Left lung (tissue), 10 donors: ENCODE data around the gene TMED4. TPM values are rescaled to one million over a fixed set of nuclear protein-coding genes. Genes with fewer than 3 reads are reported as not detected.

Experiments
- ATAC-seq: fragments of 200-7000 bp; cut with Tn5 transposase; one replicate; pipeline ENCODE4 v1.9.1; 2020; ENCODE audit warnings: moderate library complexity
- DNase-seq, 4 donors: peaks; one replicate each; pipeline ENCODE4 v3.0.0-alpha.2; 2013 to 2020
- H3K27ac ChIP-seq, 2 donors: fragments of 200-600 bp; sonication (generic) in 1 of 2; one replicate each; pipeline versions ENCODE4 v1.5.0 to v1.8.0; 2020 to 2021
- H3K27me3 ChIP-seq, 2 donors: fragments of 200-600 bp; sonication (generic) in 1 of 2; one replicate each; pipeline versions ENCODE4 v1.5.0 to v1.8.0; 2020 to 2021
- H3K36me3 ChIP-seq, 2 donors: fragments of 200-600 bp; sonication (generic) in 1 of 2; one replicate each; pipeline versions ENCODE4 v1.5.0 to v1.8.0; 2020 to 2021
- H3K4me1 ChIP-seq, 2 donors: fragments of 200-600 bp; one replicate each; pipeline ENCODE4 v1.8.0; 2021
- H3K4me3 ChIP-seq, 2 donors: fragments of 200-600 bp; sonication (generic) in 1 of 2; one replicate each; pipeline versions ENCODE4 v1.5.0 to v1.8.0; 2020 to 2021; ENCODE audit warnings: mild to moderate bottlenecking in 1 of 2
- H3K9me3 ChIP-seq, 2 donors: fragments of 200-600 bp; sonication (generic) in 1 of 2; one replicate each; pipeline versions ENCODE4 v1.5.0 to v1.8.0; 2020 to 2021
- intact Hi-C, 2 donors: fragments of 100-400 bp; cut with DNase I; formaldehyde crosslinking; loops; one replicate each; pipeline versions ENCODE4 v1.11.2 to v1.14.2; 2022
- polyA plus RNA-seq, 6 donors: library from polyadenylated mRNA; unstranded; fragments of 120-200 nt; gene quantifications; one replicate each; pipeline ENCODE4 v1.2.1, GENCODE V29; 2013; ENCODE audit not compliant: insufficient read length in 6 of 6
- total RNA-seq, 2 donors: library from RNA; stranded (reverse); fragmentation: NEBNext Ultra II Directional; extraction: Animal tissue kit (Norgen Biotek cat#: 25700); gene quantifications; one replicate each; pipeline ENCODE4 v1.2.1, GENCODE V29; 2021
- TF ChIP-seq, protein P1 (sequence below), 2 donors: fragments of 200-600 bp; sonication (generic) in 1 of 2; IDR thresholded peaks; one replicate each; pipeline versions ENCODE4 v1.5.0 to v1.8.0; 2021; ENCODE audit warnings: antibody characterized with exemption in 2 of 2
- donor health status: DM: no; HTN: yes; CAD: no.
- donor health status: DM: no; HTN: no; CAD: no.

TMED4 gene
- total and polyA plus RNA-seq, 8 donors, result 69.6 to 102 (median 91.5) TPM

DNA sequence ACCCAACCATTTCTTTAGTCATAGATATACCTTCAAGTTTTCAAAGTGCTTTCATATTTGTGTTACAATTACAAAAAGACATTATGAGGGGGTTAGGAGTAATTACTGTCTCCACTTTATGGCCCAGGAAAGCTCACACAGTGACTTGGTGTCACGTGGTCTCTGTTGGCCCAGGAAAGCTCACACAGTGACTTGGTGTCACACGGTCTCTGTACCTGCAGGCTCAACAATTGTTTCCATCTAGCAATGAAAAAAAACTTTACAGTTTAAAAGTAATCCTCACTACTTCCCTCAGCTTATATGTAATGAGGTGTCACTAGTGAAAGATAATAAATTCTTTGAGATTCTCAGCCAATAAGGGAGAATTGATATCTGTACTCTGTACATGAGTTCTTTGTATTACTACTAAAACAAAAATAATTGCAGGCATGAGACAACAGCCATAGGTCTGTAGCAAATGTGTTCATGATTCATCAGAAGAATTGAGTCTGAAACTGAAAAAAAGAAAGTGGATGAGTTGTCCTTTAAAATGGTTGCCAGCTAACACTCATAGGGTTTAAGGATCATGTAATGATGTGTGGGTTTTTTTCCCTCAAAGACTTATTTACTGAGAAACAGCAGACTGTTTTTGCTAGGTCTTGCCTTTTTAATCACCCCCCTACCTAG, 35.3 kb upstream of the TMED4 start:
- H3K27ac ChIP-seq, result peak overlapping the region in 1 of 2 donors; percentile 30
- intact Hi-C loops, result no loop called here

DNA sequence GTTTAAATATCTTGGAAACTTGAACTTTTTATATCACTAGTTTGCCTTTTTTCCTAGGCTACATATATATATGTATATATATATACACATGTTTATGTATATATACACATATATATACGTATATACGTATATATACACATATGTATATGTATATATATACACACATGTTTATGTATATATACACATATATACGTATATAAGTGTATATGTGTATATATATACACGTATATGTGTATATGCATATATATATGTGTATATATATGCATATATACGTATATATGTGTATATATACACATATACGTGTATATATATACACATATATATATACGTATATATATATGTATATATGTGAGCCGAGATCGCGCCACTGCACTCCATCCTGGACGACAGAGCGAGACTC, 34.5 kb upstream of the TMED4 start:
- DNase-seq, result no peak
- TF ChIP-seq, protein P1, sequence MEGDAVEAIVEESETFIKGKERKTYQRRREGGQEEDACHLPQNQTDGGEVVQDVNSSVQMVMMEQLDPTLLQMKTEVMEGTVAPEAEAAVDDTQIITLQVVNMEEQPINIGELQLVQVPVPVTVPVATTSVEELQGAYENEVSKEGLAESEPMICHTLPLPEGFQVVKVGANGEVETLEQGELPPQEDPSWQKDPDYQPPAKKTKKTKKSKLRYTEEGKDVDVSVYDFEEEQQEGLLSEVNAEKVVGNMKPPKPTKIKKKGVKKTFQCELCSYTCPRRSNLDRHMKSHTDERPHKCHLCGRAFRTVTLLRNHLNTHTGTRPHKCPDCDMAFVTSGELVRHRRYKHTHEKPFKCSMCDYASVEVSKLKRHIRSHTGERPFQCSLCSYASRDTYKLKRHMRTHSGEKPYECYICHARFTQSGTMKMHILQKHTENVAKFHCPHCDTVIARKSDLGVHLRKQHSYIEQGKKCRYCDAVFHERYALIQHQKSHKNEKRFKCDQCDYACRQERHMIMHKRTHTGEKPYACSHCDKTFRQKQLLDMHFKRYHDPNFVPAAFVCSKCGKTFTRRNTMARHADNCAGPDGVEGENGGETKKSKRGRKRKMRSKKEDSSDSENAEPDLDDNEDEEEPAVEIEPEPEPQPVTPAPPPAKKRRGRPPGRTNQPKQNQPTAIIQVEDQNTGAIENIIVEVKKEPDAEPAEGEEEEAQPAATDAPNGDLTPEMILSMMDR (IDR thresholded peaks at IDR 0.05), result no peak
- Histone ChIP-seq H3K27me3 (no peaks in the 10 kb centered on the region), H3K4me1 (peaks cover 10 to 80% of the 10 kb centered on the region in 2 donors), H3K4me3 (no peak overlapping the region), H3K36me3 (peaks cover 0 to 5% of the 10 kb centered on the region in 2 donors), H3K9me3 (no peaks in the 10 kb centered on the region), H3K27ac (no peak overlapping the region)
- ATAC-seq, result no peak
- intact Hi-C loops, result no loop called here

More for the DNA sequence above, 35.3 kb upstream of the TMED4 start:
- DNase-seq (no peak), ATAC-seq (no peak)
- TF ChIP-seq, protein P1 (IDR thresholded peaks at IDR 0.05), result no peak
- Histone ChIP-seq H3K27me3 (no peaks in the 10 kb centered on the region), H3K4me1 (peaks cover 10 to 83% of the 10 kb centered on the region in 2 donors), H3K9me3 (no peaks in the 10 kb centered on the region), H3K4me3 (no peak overlapping the region), H3K36me3 (peaks cover 0 to 5% of the 10 kb centered on the region in 2 donors)

DNA sequence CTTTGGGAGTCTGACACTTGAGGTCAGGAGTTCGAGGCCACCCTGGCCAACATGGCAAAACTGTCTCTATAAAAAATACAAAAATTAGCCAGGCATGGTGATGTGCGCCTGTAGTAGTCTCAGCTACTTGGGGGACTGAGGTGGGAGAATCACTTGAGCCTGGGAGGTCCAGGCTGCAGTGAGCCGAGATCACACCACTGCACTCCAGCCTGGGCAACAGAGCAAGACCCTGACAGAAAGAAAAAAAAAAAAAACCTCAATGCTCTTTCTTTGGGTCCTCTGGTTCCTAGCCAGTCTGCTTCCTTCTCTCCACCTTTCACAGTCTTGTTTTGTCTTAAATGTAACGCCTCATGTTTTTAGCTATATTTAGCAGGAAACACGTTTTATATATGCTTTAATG, 33.8 kb upstream of the TMED4 start:
- Histone ChIP-seq H3K9me3 (no peaks in the 10 kb centered on the region), H3K4me3 (no peak overlapping the region), H3K4me1 (peaks cover 6 to 80% of the 10 kb centered on the region in 2 donors), H3K27me3 (no peaks in the 10 kb centered on the region), H3K27ac (peak overlapping the region in 1 of 2 donors; percentile 75), H3K36me3 (peaks cover 0 to 5% of the 10 kb centered on the region in 2 donors)
- TF ChIP-seq, protein P1 (IDR thresholded peaks at IDR 0.05), result no peak
- intact Hi-C loops, result no loop called here
- no peak for ATAC-seq
- DNase-seq, result no peak

DNA sequence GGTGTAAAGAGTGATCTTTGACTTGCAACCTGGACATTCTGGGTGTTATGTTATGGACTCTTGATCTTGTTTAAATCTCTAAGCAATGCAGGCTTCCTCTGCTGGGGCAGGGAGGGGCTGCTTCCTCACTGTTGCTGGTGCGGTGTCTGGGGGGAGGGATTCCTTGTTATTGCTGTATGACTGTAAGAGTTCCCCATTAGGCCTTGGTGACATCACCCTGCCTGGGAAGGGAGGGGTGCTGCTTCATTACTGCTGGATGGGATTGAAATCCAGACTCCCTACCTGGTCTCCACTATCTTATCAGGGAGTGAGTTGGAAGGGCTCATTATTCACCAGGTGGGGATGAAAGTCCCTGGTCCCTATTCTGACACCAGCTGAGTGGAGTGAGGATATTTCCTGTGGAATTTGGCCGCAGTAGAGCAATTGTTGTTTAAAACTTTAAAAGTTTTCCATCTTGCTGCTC, 33.1 kb upstream of the TMED4 start:
- H3K4me1 ChIP-seq, result peaks cover 6 to 78% of the 10 kb centered on the region in 2 donors
- intact Hi-C loops, result no loop called here
- no peaks in the 10 kb centered on the region for H3K27me3 ChIP-seq
- ATAC-seq (peak; percentile 74), DNase-seq (peak in 2 of 4 donors; percentile 70 to 75)
- H3K27ac ChIP-seq, result peak overlapping the region in 1 of 2 donors; percentile 75
- no peaks in the 10 kb centered on the region for H3K9me3 ChIP-seq
- H3K4me3 ChIP-seq, result no peak overlapping the region
- H3K36me3 ChIP-seq, result peaks cover 0 to 5% of the 10 kb centered on the region in 2 donors
- TF ChIP-seq, protein P1 (IDR thresholded peaks at IDR 0.05), result no peak

DNA sequence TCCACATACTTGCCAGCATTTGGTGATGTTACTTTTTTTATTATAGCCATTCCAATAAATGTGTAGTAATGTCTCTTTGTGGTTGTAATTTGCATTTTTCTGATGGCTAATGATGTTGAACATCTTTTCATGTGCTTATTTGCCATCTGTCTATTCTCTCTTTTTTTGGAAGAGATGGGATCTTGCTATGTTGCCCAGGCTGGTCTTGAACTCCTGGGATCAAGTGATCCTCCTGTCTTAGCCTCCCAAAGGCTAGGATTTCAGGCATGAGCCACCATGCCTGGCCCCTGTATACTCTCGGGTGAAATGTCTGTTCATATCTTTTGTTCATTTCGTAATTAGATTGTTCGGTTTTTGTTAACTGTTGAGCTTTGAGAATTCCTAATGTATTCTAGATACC, 27.8 kb upstream of the TMED4 start:
- intact Hi-C loops, result no loop called here
- H3K4me1 ChIP-seq, result peaks cover 9 to 65% of the 10 kb centered on the region in 2 donors

More for the DNA sequence above, 27.8 kb upstream of the TMED4 start:
- H3K27ac ChIP-seq, result no peak overlapping the region
- ATAC-seq (no peak), DNase-seq (no peak)
- TF ChIP-seq, protein P1 (IDR thresholded peaks at IDR 0.05), result no peak
- no peaks in the 10 kb centered on the region for H3K36me3 ChIP-seq
- H3K4me3 ChIP-seq, result no peak overlapping the region
- H3K9me3 ChIP-seq, result no peaks in the 10 kb centered on the region
- no peaks in the 10 kb centered on the region for H3K27me3 ChIP-seq
